SK-N-SH (cell line): ENCODE measurements around the gene CEBPG. TPM values are rescaled to one million over a fixed set of nuclear protein-coding genes. Genes with fewer than 3 reads are reported as not detected.

Experiments used
- CTCF ChIA-PET: fragments of 300-600, 350-600 bp; formaldehyde crosslinking; extraction: SDS; loops from one replicate; lab custom pipeline; 2021; lab: Yijun Ruan, JAX
- POLR2A ChIA-PET: fragments of 350-600 bp; sonication (Branson Sonifier 250); formaldehyde crosslinking; extraction: SDS; loops from one replicate; lab custom pipeline; 2020; ENCODE audit warnings: antibody characterized with exemption, inconsistent platforms; lab: Yijun Ruan, JAX
- DNase-seq: peaks from one replicate; pipeline ENCODE4 v3.0.0; 2012
- H2AFZ ChIP-seq: fragments of 200-600 bp; sonication (generic); 2 replicates; pipeline ENCODE4 v1.8.1; 2016; ENCODE audit warnings: antibody characterized with exemption, mild to moderate bottlenecking, low read depth
- H3F3A ChIP-seq: fragments of 200-600 bp; sonication (generic); replicated peaks from 2 replicates; pipeline ENCODE3; 2016; ENCODE audit warnings: antibody characterized with exemption, mild to moderate bottlenecking; ENCODE audit not compliant: insufficient read depth
- H3K27ac ChIP-seq, 2 experiments: fragments of 200-500 bp in 1 of 2; fragments of 200-600 bp in 1 of 2; sonication (Bioruptor generic) in 1 of 2; sonication (generic), shearing (Covaris generic) in 1 of 2; 2 replicates each; pipeline versions ENCODE4 v1.5.1 to v1.6.1; 2014 to 2016; ENCODE audit warnings: low read depth in 2 of 2, inconsistent platforms in 1 of 2, low read length in 1 of 2, mild to moderate bottlenecking in 1 of 2, mixed read lengths in 1 of 2
- H3K27me3 ChIP-seq: fragments of 200-600 bp; sonication (generic), shearing (Covaris generic); 2 replicates; pipeline ENCODE4 v1.6.1; 2016; ENCODE audit warnings: mixed run types; ENCODE audit not compliant: insufficient read depth
- H3K36me3 ChIP-seq, 2 experiments: fragments of 200-500 bp in 1 of 2; fragments of 200-600 bp in 1 of 2; sonication (Bioruptor generic) in 1 of 2; sonication (generic) in 1 of 2; replicated peaks in 1 of 2; 2 replicates each; pipeline versions ENCODE3 to v1.5.1; 2014 to 2016; ENCODE audit warnings: low read length in 1 of 2, mild to moderate bottlenecking in 1 of 2; ENCODE audit not compliant: insufficient read depth in 2 of 2, control insufficient read depth in 1 of 2
- H3K4me1 ChIP-seq, 2 experiments: fragments of 200-500 bp in 1 of 2; fragments of 200-600 bp in 1 of 2; sonication (Bioruptor generic) in 1 of 2; sonication (generic), shearing (Covaris generic) in 1 of 2; 2 replicates each; pipeline versions ENCODE4 v1.5.1 to v1.6.1; 2014 to 2016; ENCODE audit warnings: low read depth in 1 of 2, low read length in 1 of 2, mixed run types in 1 of 2; ENCODE audit not compliant: insufficient read depth in 2 of 2, control insufficient read depth in 1 of 2
- H3K4me2 ChIP-seq: fragments of 200-600 bp; sonication (generic), shearing (Covaris generic); 2 replicates; pipeline ENCODE4 v1.6.1; 2017; ENCODE audit warnings: mixed run types
- H3K4me3 ChIP-seq, 2 experiments: fragments of 200-500 bp in 1 of 2; fragments of 200-600 bp in 1 of 2; sonication (Bioruptor generic) in 1 of 2; sonication (generic), shearing (Covaris generic) in 1 of 2; 2 replicates each; pipeline versions ENCODE4 v1.5.1 to v1.8.1; 2014 to 2016; ENCODE audit warnings: low read depth in 2 of 2, inconsistent platforms in 1 of 2, low read length in 1 of 2, mild to moderate bottlenecking in 1 of 2, mixed read lengths in 1 of 2, moderate library complexity in 1 of 2
- H3K79me2 ChIP-seq: fragments of 200-600 bp; sonication (generic); 2 replicates; pipeline ENCODE4 v1.8.1; 2017; ENCODE audit warnings: mild to moderate bottlenecking; ENCODE audit not compliant: insufficient read depth
- H3K9ac ChIP-seq: fragments of 200-600 bp; sonication (generic); 2 replicates; pipeline ENCODE4 v1.6.1; 2017; ENCODE audit warnings: mixed run types
- H3K9me2 ChIP-seq: fragments of 200-600 bp; sonication (generic); 2 replicates; pipeline ENCODE4 v1.6.1; 2017; ENCODE audit warnings: mixed run types
- H3K9me3 ChIP-seq: fragments of 200-600 bp; sonication (generic); 2 replicates; pipeline ENCODE4 v1.6.1; 2017; ENCODE audit warnings: mixed run types, mild to moderate bottlenecking, moderate library complexity
- H4K20me1 ChIP-seq: fragments of 200-600 bp; sonication (generic); 2 replicates; pipeline ENCODE4 v1.6.1; 2017; ENCODE audit warnings: mild to moderate bottlenecking, mixed run types; ENCODE audit not compliant: insufficient read depth
- EP300 ChIP-seq, 2 experiments: IDR thresholded peaks; 2 replicates each; pipeline versions ENCODE4 v1.4.0 to v1.6.1; 2012; ENCODE audit warnings: borderline replicate concordance in 1 of 2, low read depth in 1 of 2, low read length in 1 of 2
- FOXJ3 ChIP-seq: sonication (generic); formaldehyde crosslinking; IDR thresholded peaks from 2 replicates; pipeline ENCODE4 v1.5.1; 2020; ENCODE audit warnings: mild to moderate bottlenecking, missing genetic modification reagents
- GATA2 ChIP-seq: sonication (generic); formaldehyde crosslinking; IDR thresholded peaks from 2 replicates; pipeline ENCODE4 v1.5.0; 2020; ENCODE audit warnings: mild to moderate bottlenecking, missing genetic modification reagents
- MXI1 ChIP-seq: IDR thresholded peaks from 2 replicates; pipeline ENCODE4 v1.6.1; 2012; ENCODE audit warnings: mild to moderate bottlenecking, low read depth, low read length, improper control_type of control experiment
- WGBS: methylation state at CpG from one replicate; pipeline ENCODE4 v1.1.6; 2017; ENCODE audit warnings: low lambda C conversion rate; 5-methylcytosine and 5-hydroxymethylcytosine counted together
- polyA plus RNA-seq, 3 experiments: library from polyadenylated mRNA; depleted of rRNA; stranded (reverse); fragments of >200 nt; gene quantifications; 2 replicates each; pipeline ENCODE4 v1.2.3, GENCODE V29; 2012

CEBPG gene
- polyA plus RNA-seq, 1 of the 3 experiments (the other 2 are of a cell fraction) = 9.1 TPM

DNA sequence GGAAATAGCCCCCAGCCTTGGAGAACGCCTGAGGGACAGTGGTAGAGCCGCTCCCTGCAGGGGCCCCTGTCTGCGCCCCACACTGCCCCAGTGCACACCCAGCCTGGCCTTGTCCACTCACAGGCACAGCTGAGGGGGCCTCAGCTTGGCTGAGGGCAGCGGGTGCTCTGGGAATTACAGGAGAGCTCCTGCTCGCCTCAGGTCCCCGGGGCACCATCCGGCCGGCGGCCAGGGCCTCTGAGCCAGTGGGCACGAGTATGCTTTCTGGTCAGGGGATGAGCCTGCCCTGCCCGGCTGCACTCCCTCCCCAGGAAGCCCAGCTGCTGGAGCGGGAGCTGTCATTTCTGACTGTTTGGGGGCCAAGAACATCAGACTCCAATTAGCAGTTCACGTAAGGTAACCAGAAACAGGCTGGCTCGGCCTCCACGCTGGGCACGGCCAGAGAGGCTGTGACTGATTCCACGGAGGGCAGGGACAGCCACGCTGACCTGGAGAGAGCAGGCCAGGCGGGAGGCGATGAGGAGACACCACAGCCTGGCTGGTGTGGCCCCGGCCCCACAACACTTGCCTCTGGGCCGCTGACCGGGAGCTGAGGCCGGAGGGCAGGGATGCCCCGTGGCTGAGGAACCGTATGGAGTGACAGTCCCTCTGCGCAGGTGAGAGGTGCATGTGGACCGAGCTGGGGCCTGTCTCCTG lies 15.4 kb downstream of the CEBPG start:
- peaks cover 0 to 47% of the 10 kb centered on the region in 2 experiments; a peak in 1 of 4 replicates for H3K4me1 ChIP-seq
- POLR2A ChIA-PET = interaction anchor here (1.0 kb wide), 2 partner anchors 15 to 17 kb away, joined by 3 to 9 read pairs; partner anchors contain the start of gene CEBPG

DNA sequence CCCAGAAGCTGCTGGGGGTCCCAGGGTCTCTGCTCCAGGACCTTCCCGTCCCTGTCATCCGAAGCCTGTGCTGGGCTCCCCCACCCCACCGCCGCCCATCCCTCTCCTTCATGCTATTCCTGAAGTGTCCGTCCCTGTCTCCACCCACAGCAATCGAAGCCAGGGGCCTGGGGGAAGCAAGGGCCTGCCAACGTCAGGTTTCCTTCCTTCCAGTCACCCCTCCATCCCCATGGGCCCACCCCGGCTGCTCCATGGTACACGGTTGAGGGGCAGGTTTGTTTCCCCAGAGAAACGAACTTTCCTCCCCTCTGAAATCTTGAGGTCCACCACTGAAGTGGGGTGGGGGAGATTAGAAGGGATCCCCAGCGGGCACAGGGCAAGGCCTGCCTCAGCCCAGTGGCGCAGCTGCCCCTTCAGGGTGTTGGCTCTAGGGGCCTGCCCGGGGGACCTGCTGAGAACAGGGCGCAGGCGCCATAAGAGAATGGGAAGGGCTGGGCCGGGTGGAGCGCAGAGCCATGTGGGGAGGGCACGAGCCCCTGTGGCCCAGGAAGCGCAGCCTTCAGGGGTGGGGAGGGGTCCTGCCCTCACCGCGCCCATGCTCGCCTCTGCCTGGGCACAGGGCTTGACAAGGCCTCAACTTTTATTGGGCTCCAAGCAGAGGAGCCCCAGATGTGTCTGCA lies 16.1 kb downstream of the CEBPG start:
- Histone ChIP-seq H3K9me2 (no peaks in the 10 kb centered on the region), H4K20me1 (peaks cover 60% of the 10 kb centered on the region), H3K36me3 (peaks cover 0 to 19% of the 10 kb centered on the region in 2 experiments), H3K79me2 (peaks cover 21% of the 10 kb centered on the region), H3F3A (no peaks in the 10 kb centered on the region), H3K27ac (peak overlapping the region in 1 of 2 experiments; percentile 67; a peak in 2 of 4 replicates), H3K9me3 (no peaks in the 10 kb centered on the region), H3K27me3 (no peaks in the 10 kb centered on the region)
- peak; percentile 50 for DNase-seq
- WGBS = 88% methylated on average over 21 of the region's 22 CpGs
- TF ChIP-seq GATA2 (CRISPR knock-in tag) = no peak
- TF ChIP-seq, all 33 proteins: peak for 0
- Histone ChIP-seq H3K4me1 (peaks cover 0 to 47% of the 10 kb centered on the region in 2 experiments; a peak in 1 of 4 replicates), H3K4me2 (no peak overlapping the region), H2AFZ (no peak overlapping the region), H3K4me3 (no peak overlapping the region), H3K9ac (no peak overlapping the region)
- ChIA-PET POLR2A (no interaction called here), CTCF (interaction anchor here (1.7 to 11.8 kb wide), 5 partner anchors 8 to 382 kb away, joined by 4 to 118 read pairs (median 15); partner anchors contain the start of gene CEBPG)

More for the DNA sequence above, 15.4 kb downstream of the CEBPG start:
- H3K9ac ChIP-seq = no peak overlapping the region
- peaks cover 0 to 19% of the 10 kb centered on the region in 2 experiments for H3K36me3 ChIP-seq
- peaks cover 64% of the 10 kb centered on the region for H4K20me1 ChIP-seq
- peaks cover 27% of the 10 kb centered on the region for H3K79me2 ChIP-seq
- H3F3A ChIP-seq = no peaks in the 10 kb centered on the region
- H3K27ac ChIP-seq = peak overlapping the region in 1 of 2 experiments; percentile 69; a peak in 2 of 4 replicates
- no peaks in the 10 kb centered on the region for H3K27me3 ChIP-seq
- DNase-seq = peak; percentile 83
- WGBS = 92% methylated on average over 10 of the region's 28 CpGs
- no peak overlapping the region for H3K4me2 ChIP-seq
- CTCF ChIA-PET = interaction anchor here (0.8 to 11.8 kb wide), 10 partner anchors 8 to 389 kb away, joined by 3 to 118 read pairs (median 6); partner anchors contain the start of gene CEBPG
- no peak overlapping the region for H2AFZ ChIP-seq
- TF ChIP-seq GATA2 (CRISPR knock-in tag) (no peak), EP300 (IDR thresholded peaks at IDR 0.05; ENCODE audit: borderline replicate concordance in 1 of 2, low read depth in 1 of 2, low read length in 1 of 2) (no peak), MXI1 (peak; percentile 54; the same call in 1 of the 2 replicates)
- H3K9me3 ChIP-seq = no peaks in the 10 kb centered on the region
- no peak overlapping the region for H3K4me3 ChIP-seq
- no peaks in the 10 kb centered on the region for H3K9me2 ChIP-seq

DNA sequence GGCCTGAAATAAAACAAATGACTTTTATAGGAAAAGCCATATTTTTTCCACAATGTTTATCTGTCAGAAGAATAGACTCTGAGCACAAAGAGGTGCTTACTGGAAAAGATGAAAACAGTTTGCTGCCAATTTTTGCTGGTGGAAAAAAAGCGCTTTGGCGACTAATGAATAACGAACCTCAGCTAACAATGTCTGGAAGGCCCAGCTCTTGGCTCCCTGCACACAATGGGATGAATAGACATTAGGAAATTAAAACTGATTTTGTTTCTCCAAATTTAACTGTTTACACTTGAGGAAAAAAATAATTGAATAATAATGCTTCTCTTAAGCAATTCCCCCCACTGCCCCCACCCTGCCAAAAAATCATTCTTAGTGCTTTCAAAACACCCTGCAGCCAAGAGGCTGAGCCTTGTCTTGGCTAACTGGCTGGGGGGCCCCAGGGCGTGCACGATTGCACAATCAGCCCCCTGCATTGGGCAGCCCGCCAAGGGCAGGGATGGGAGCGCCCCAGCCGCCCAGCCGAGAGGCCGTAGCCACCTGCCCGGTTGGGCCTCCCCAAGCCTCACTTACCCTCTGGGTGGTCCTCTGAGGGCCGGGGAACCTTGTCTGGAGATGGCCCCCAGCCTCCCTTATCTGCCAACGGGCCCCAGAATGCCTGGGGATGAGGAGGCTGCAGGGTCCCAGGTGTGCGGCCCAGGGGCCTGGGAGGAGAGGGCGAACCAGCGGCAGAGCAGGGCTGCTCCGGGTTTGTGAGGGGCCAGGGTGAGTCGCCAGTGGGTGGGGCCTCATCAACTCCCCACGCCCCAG lies 16.8 kb downstream of the CEBPG start:
- 91% methylated on average over 3 of the region's 19 CpGs for WGBS
- no peaks in the 10 kb centered on the region for H3F3A ChIP-seq
- H2AFZ ChIP-seq = no peak overlapping the region
- POLR2A ChIA-PET = no interaction called here
- peaks cover 53% of the 10 kb centered on the region for H4K20me1 ChIP-seq
- H3K9me3 ChIP-seq = no peaks in the 10 kb centered on the region
- no peak overlapping the region for H3K4me2 ChIP-seq
- no peak overlapping the region for H3K4me3 ChIP-seq
- H3K9ac ChIP-seq = no peak overlapping the region
- H3K9me2 ChIP-seq = no peaks in the 10 kb centered on the region
- CTCF ChIA-PET = interaction anchor here (1.7 to 22.5 kb wide), 3 partner anchors 16 to 381 kb away, joined by 4 to 511 read pairs (median 118); no protein-coding TSS in a partner anchor
- H3K36me3 ChIP-seq = peaks cover 0 to 19% of the 10 kb centered on the region in 2 experiments
- peaks cover 15% of the 10 kb centered on the region for H3K79me2 ChIP-seq
- H3K27ac ChIP-seq = peak overlapping the region in 1 of 2 experiments; percentile 50; a peak in 2 of 4 replicates
- no peaks in the 10 kb centered on the region for H3K27me3 ChIP-seq
- DNase-seq = peak; percentile 56
- H3K4me1 ChIP-seq = peaks cover 0 to 47% of the 10 kb centered on the region in 2 experiments; a peak in 1 of 4 replicates
- no peak for TF ChIP-seq FOXJ3 (CRISPR knock-in tag)
